Brain microvascular endothelial cell (primary cell): Measurements from ENCODE around the gene NUDT4.

ENCODE experiments used
- DNase-seq: peaks from one replicate; pipeline ENCODE4 v3.0.0-alpha.2; 2020
- H3K27ac ChIP-seq: fragments of 250-450 bp; sonication (Bioruptor Pico); 2 replicates; pipeline ENCODE4 v1.5.1; 2020; ENCODE audit warnings: mild to moderate bottlenecking, moderate library complexity
- H3K27me3 ChIP-seq: fragments of 250-450 bp; sonication (Bioruptor Pico); replicated peaks from 2 replicates; pipeline ENCODE4 v1.5.1; 2020; ENCODE audit warnings: mild to moderate bottlenecking
- H3K36me3 ChIP-seq: fragments of 250-450 bp; sonication (Bioruptor Pico); replicated peaks from 2 replicates; pipeline ENCODE4 v1.5.1; 2020; ENCODE audit warnings: mild to moderate bottlenecking
- H3K4me3 ChIP-seq: 2 replicates; pipeline ENCODE4 v1.5.1; 2011; ENCODE audit warnings: low read depth, mild to moderate bottlenecking, control low read depth, low read length, moderate library complexity
- CTCF ChIP-seq: IDR thresholded peaks from 2 replicates; pipeline ENCODE4 v1.5.1; 2011; ENCODE audit warnings: low read depth, mild to moderate bottlenecking, moderate library complexity, low read length, control low read depth, inconsistent platforms; ENCODE audit errors: missing control alignments
- in situ Hi-C: cut with HindIII; loops from 2 replicates; pipeline ENCODE4 v1.10.0; 2017; ENCODE audit warnings: low sequenced_read_pairs, low pct_ligation_motif_present

NUDT4 gene

GRCh38 chr12:93351726-93352125 is 26.0 kb upstream of the NUDT4 start:
- no peak for TF ChIP-seq CTCF
- Histone ChIP-seq H3K27me3 (no peaks in the 10 kb centered on the region), H3K27ac (no peak overlapping the region), H3K4me3 (no peak overlapping the region), H3K36me3 (no peaks in the 10 kb centered on the region)
- no peak for DNase-seq
- in situ Hi-C loops = no loop called here

GRCh38 chr12:93352321-93352720 is 25.4 kb upstream of the NUDT4 start:
- H3K27me3 ChIP-seq = no peaks in the 10 kb centered on the region
- in situ Hi-C loops = no loop called here
- TF ChIP-seq CTCF = no peak

GRCh38 chr12:93356214-93356613 is 21.5 kb upstream of the NUDT4 start:
- Histone ChIP-seq H3K27me3 (no peaks in the 10 kb centered on the region), H3K36me3 (no peaks in the 10 kb centered on the region), H3K27ac (no peak overlapping the region), H3K4me3 (no peak overlapping the region)
- no peak for DNase-seq
- peak; percentile 18 for TF ChIP-seq CTCF
- in situ Hi-C loops = no loop called here

More at GRCh38 chr12:93352321-93352720, 25.4 kb upstream of the NUDT4 start:
- DNase-seq = no peak
- H3K27ac ChIP-seq = no peak overlapping the region
- H3K4me3 ChIP-seq = no peak overlapping the region
- H3K36me3 ChIP-seq = no peaks in the 10 kb centered on the region

- DNase-seq = no peak
- Histone ChIP-seq H3K4me3 (no peak overlapping the region), H3K36me3 (no peaks in the 10 kb centered on the region), H3K27me3 (no peaks in the 10 kb centered on the region), H3K27ac (no peak overlapping the region)
- in situ Hi-C loops = no loop called here
- no peak for TF ChIP-seq CTCF
Observed at GRCh38 chr12:93358058-93358457, 19.7 kb upstream of the NUDT4 start.

- Histone ChIP-seq H3K36me3 (no peaks in the 10 kb centered on the region), H3K4me3 (no peak overlapping the region), H3K27ac (no peak overlapping the region), H3K27me3 (no peaks in the 10 kb centered on the region)
- DNase-seq = no peak
- no peak for TF ChIP-seq CTCF
- in situ Hi-C loops = no loop called here
Observed at GRCh38 chr12:93358821-93359220, 18.9 kb upstream of the NUDT4 start.

GRCh38 chr12:93360688-93361087 is 17.0 kb upstream of the NUDT4 start:
- TF ChIP-seq CTCF = no peak
- Histone ChIP-seq H3K27ac (no peak overlapping the region), H3K36me3 (no peaks in the 10 kb centered on the region), H3K4me3 (no peak overlapping the region), H3K27me3 (no peaks in the 10 kb centered on the region)
- in situ Hi-C loops = no loop called here
- DNase-seq = no peak
